ENCODE results near the gene DHRS7B.

The DHRS7B gene

GRCh38 chr17:21176773-21177395, 50.1 kb downstream of the DHRS7B start:
- H3K4me3 ChIP-seq (ENCODE audit: low read depth, low read length) = no peak overlapping the region
- TF ChIP-seq CTCF (IDR thresholded peaks at IDR 0.05; ENCODE audit: control insufficient read depth, extremely low read depth, insufficient read depth) = no peak
- no peak for DNase-seq (ENCODE audit: low read depth)

DNA sequence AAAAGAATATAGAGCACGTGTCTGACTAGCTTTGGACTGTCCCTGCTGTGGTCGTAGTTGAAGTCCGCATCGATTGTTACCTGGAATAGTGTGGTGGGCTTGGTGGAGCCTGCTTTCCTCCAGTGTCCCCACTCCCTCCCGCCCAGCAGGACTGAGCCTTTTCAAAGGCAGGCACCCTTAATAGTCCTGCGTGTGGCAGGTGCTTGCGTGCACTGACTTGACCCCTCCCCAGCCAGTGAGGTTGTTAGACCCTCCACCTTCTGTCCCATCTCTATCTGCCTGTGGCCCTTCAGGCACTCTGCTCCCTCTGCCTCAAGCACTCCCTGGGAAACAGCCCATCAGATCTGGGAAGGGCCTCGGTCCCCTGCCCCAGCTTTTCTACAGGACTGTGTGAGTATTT, 50.6 kb downstream of the DHRS7B start:
- DNase-seq (ENCODE audit: low read depth) = no peak
- TF ChIP-seq CTCF (IDR thresholded peaks at IDR 0.05; ENCODE audit: control insufficient read depth, extremely low read depth, insufficient read depth) = no peak
- no peak overlapping the region for H3K4me3 ChIP-seq (ENCODE audit: low read depth, low read length)

- DNase-seq (ENCODE audit: low read depth) = no peak
- TF ChIP-seq CTCF (IDR thresholded peaks at IDR 0.05; ENCODE audit: control insufficient read depth, extremely low read depth, insufficient read depth) = no peak
Observed at GRCh38 chr17:21177854-21178600, 51.3 kb downstream of the DHRS7B start.

DNA sequence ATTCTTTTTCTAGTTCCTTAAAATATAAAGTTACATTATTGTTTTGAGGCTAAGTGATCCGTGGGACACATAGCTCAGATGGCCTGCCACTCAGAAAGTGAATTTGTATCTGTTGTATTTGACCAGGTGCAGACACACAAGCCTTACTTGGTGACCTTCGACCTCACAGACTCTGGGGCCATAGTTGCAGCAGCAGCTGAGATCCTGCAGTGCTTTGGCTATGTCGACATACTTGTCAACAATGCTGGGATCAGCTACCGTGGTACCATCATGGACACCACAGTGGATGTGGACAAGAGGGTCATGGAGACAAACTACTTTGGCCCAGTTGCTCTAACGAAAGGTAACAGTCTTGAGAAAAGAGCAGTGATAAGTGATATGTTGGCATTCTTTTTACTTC, 56.7 kb downstream of the DHRS7B start:
- DNase-seq (ENCODE audit: low read depth) = no peak
- no peak overlapping the region for H3K4me3 ChIP-seq (ENCODE audit: low read depth, low read length)
- no peak for TF ChIP-seq CTCF (IDR thresholded peaks at IDR 0.05; ENCODE audit: control insufficient read depth, extremely low read depth, insufficient read depth)

More at GRCh38 chr17:21177854-21178600, 51.3 kb downstream of the DHRS7B start:
- H3K4me3 ChIP-seq (ENCODE audit: low read depth, low read length) = no peak overlapping the region

- H3K4me3 ChIP-seq (ENCODE audit: low read depth, low read length) = no peak overlapping the region
- no peak for TF ChIP-seq CTCF (IDR thresholded peaks at IDR 0.05; ENCODE audit: control insufficient read depth, extremely low read depth, insufficient read depth)
- DNase-seq (ENCODE audit: low read depth) = no peak
Observed at GRCh38 chr17:21184570-21184969, 57.8 kb downstream of the DHRS7B start.

DNA sequence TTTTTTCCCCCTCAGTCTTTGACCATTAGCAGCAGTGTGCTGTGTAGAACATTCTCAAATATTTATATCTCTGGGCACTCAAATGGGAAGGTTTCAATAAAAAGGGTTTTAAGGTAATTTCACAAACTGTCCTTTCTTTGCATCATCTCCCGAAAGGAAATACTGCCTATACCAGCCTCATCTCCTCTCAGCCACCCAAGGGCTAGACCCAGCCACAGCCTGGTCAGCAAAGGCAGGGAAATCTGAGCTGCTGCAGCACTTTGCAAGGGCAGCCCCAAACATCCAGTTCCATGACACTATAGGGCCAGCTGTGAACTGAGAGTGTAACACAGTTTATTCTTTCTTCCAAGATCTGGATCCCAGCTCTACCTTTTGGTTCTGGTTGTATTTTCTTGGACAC, 58.3 kb downstream of the DHRS7B start:
- H3K4me3 ChIP-seq (ENCODE audit: low read depth, low read length) = no peak overlapping the region
- TF ChIP-seq CTCF (IDR thresholded peaks at IDR 0.05; ENCODE audit: control insufficient read depth, extremely low read depth, insufficient read depth) = no peak
- DNase-seq (ENCODE audit: low read depth) = no peak
